PC-3 (cell line): Measurements from ENCODE around the gene TMEM184B.

Experiments
- CTCF ChIP-seq: fragments of 300-600 bp; sonication (generic); conservative IDR thresholded peaks from 2 replicates; pipeline ENCODE4 v1.5.1; 2017; ENCODE audit warnings: antibody characterized with exemption, low read depth, mild to moderate bottlenecking, low read length
- EZH2 ChIP-seq: fragments of 300-600 bp; sonication (generic); IDR thresholded peaks from one replicate; pipeline ENCODE4 v1.6.1; 2017; ENCODE audit warnings: antibody characterized with exemption, mild to moderate bottlenecking, low read length; ENCODE audit not compliant: unreplicated experiment
- EZH2phosphoT487 ChIP-seq: fragments of 300-600 bp; sonication (generic); IDR thresholded peaks from 2 replicates; pipeline ENCODE4 v1.6.1; 2018; ENCODE audit warnings: mild to moderate bottlenecking, antibody characterized with exemption, low read length, borderline replicate concordance

GRCh38 chr22:38211556-38211955 is 61.3 kb downstream of the TMEM184B start:
- TF ChIP-seq CTCF (no peak), EZH2 (no peak), EZH2phosphoT487 (no peak)
